HG03439 (cell line): ENCODE measurements around the gene TPH2.
A peak's percentile ranks its signal among the peaks of the same experiment; 100 is the strongest.

ENCODE experiments used
- ATAC-seq: cut with Tn5 transposase; IDR thresholded peaks from one replicate; pipeline ENCODE4 v1.9.1; 2021; ENCODE audit warnings: mild to moderate bottlenecking, moderate library complexity; ENCODE audit not compliant: unreplicated experiment

Gene TPH2

GRCh38 chr12:71958457-71958856 is 19.8 kb downstream of the TPH2 start:
- no peak for ATAC-seq

GRCh38 chr12:71958993-71959578 is 20.4 kb downstream of the TPH2 start:
- ATAC-seq, result no peak

GRCh38 chr12:71967211-71967610 is 28.6 kb downstream of the TPH2 start:
- no peak for ATAC-seq

GRCh38 chr12:71969330-71969729 is 30.7 kb downstream of the TPH2 start:
- ATAC-seq, result no peak

- no peak for ATAC-seq
These were observed 31.4 kb downstream of the TPH2 start for GRCh38 chr12:71970031-71970430.

- ATAC-seq, result no peak
These were observed 33.9 kb downstream of the TPH2 start for GRCh38 chr12:71972441-71973074.

GRCh38 chr12:71973687-71974086 is 35.0 kb downstream of the TPH2 start:
- no peak for ATAC-seq

- ATAC-seq, result no peak
These were observed 41.9 kb downstream of the TPH2 start for GRCh38 chr12:71980538-71980937.

GRCh38 chr12:71981149-71981548 is 42.5 kb downstream of the TPH2 start:
- ATAC-seq, result no peak

- ATAC-seq, result no peak
These were observed 56.1 kb downstream of the TPH2 start for GRCh38 chr12:71994715-71995114.

GRCh38 chr12:71999795-72000194 is 61.1 kb downstream of the TPH2 start:
- ATAC-seq, result no peak

GRCh38 chr12:72000969-72001648 is 62.5 kb downstream of the TPH2 start:
- ATAC-seq, result no peak

- ATAC-seq, result no peak
These were observed 68.1 kb downstream of the TPH2 start for GRCh38 chr12:72006766-72007165.

GRCh38 chr12:72010356-72010755 is 71.7 kb downstream of the TPH2 start:
- no peak for ATAC-seq

GRCh38 chr12:72011374-72011773 is 72.7 kb downstream of the TPH2 start:
- no peak for ATAC-seq

- ATAC-seq, result no peak
These were observed 74.2 kb downstream of the TPH2 start for GRCh38 chr12:72012874-72013273.

- ATAC-seq, result no peak
These were observed 77.2 kb downstream of the TPH2 start for GRCh38 chr12:72015895-72016294.

GRCh38 chr12:72017054-72017651 is 78.5 kb downstream of the TPH2 start:
- peak; percentile 97 for ATAC-seq

- no peak for ATAC-seq
These were observed 79.4 kb downstream of the TPH2 start for GRCh38 chr12:72018036-72018435.

GRCh38 chr12:72024613-72025012 is 86.0 kb downstream of the TPH2 start:
- ATAC-seq, result no peak

- ATAC-seq, result no peak
These were observed 86.9 kb downstream of the TPH2 start for GRCh38 chr12:72025524-72025923.

GRCh38 chr12:72028966-72029365 is 90.3 kb downstream of the TPH2 start:
- ATAC-seq, result no peak
